Measurements from ENCODE around the gene ADH5. TPM values are rescaled to one million over a fixed set of nuclear protein-coding genes. Genes with fewer than 3 reads are reported as not detected.

ADH5 gene
- total and polyA plus RNA-seq, 10 of the 15 experiments (the other 5 are each of a cell fraction or from before 2014, with no cell fraction given), result 48.5 to 159 (median 95.3) TPM

- TF ChIP-seq CEBPZ (IDR thresholded peaks at IDR 0.05; ENCODE audit: low read depth, low read length) (no peak), SPI1 (IDR thresholded peaks at IDR 0.05; ENCODE audit: borderline replicate concordance, insufficient read depth, low read depth, low read length) (no peak), SUZ12 (IDR thresholded peaks at IDR 0.05; ENCODE audit: unreplicated experiment) (no peak), CHD4 (IDR thresholded peaks at IDR 0.05) (no peak), YBX1 (IDR thresholded peaks at IDR 0.05) (no peak), NR2F1 (conservative IDR thresholded peaks at IDR 0.05) (no peak), KAT2A (conservative IDR thresholded peaks at IDR 0.05; ENCODE audit: control insufficient read depth, low read depth, low read length) (no peak)
These were observed 12.2 kb downstream of the ADH5 start (continued) for GRCh38 chr4:99076292-99076976.

- Histone ChIP-seq H2AFZ (ENCODE audit: control insufficient read depth, low read depth, low read length) (no peak overlapping the region), H3K36me3 (ENCODE audit: control insufficient read depth in 2 of 2, insufficient read depth in 2 of 2, low read length in 1 of 2) (peaks cover 0 to 26% of the 10 kb centered on the region in 2 experiments; a peak in 2 of 4 replicates), H3K27ac (ENCODE audit: control insufficient read depth, insufficient read depth) (no peak overlapping the region), H3K9me3 (replicated peaks; ENCODE audit: control insufficient read depth, insufficient read depth, low read length) (no peaks in the 10 kb centered on the region), H3K4me1 (ENCODE audit: control insufficient read depth, insufficient read depth, low read length) (no peaks in the 10 kb centered on the region), H3K79me2 (ENCODE audit: control insufficient read depth, insufficient read depth, low read length) (no peaks in the 10 kb centered on the region), H4K20me1 (ENCODE audit: control insufficient read depth, insufficient read depth) (no peaks in the 10 kb centered on the region), H3K4me2 (ENCODE audit: control insufficient read depth, insufficient read depth) (no peak overlapping the region), H3K4me3 (no peak overlapping the region), H3K9ac (ENCODE audit: control insufficient read depth, insufficient read depth, low read length) (no peak overlapping the region), H3K27me3 (replicated peaks in 1 of 2; ENCODE audit: control insufficient read depth in 2 of 2, insufficient read depth in 2 of 2, low read length in 1 of 2) (no peaks in the 10 kb centered on the region)
- in situ Hi-C loops (cut with MboI) (loop anchor here (25.0 kb wide), 1 partner anchor 862 kb away; the partner anchor contains the start of gene DNAJB14), intact Hi-C loops (cut with micrococcal nuclease; ENCODE audit: unreplicated experiment) (no loop called here)
- ChIA-PET POLR2A (interaction anchor here (0.5 to 1.1 kb wide), 3 partner anchors 13 to 885 kb away, joined by 3 to 4 read pairs (median 4); partner anchors contain the start of gene ADH5), SMC1A (ENCODE audit: uncharacterized antibody, unreplicated experiment) (interaction anchor here (0.7 kb wide), 1 partner anchor 196 kb away, joined by 3 read pairs; no protein-coding TSS in a partner anchor), RAD21 (ENCODE audit: unreplicated experiment) (no interaction called here), CTCF (interaction anchor here (0.6 kb wide), 1 partner anchor 849 kb away, joined by 4 read pairs; no protein-coding TSS in a partner anchor)
- DNase-seq (ENCODE audit: low read depth, low spot score) (no peak), ATAC-seq (no peak), FAIRE-seq (no peak)
- 95% methylated on average over 7 of the region's 7 CpGs for WGBS (ENCODE audit: insufficient coverage, insufficient replicate concordance, low lambda C conversion rate, missing lambda C conversion rate)
- no TSS peak for BruUV-seq (replicated peaks)
- TF ChIP-seq POLR2A (IDR thresholded peaks at IDR 0.05; ENCODE audit: low read depth, low read length) (no peak), CBFB (IDR thresholded peaks at IDR 0.05; ENCODE audit: low read depth) (no peak), ASH2L (IDR thresholded peaks at IDR 0.05; ENCODE audit: borderline replicate concordance, low read depth) (no peak), CEBPZ (IDR thresholded peaks at IDR 0.05; ENCODE audit: low read depth, low read length) (no peak), NFIC (IDR thresholded peaks at IDR 0.05; ENCODE audit: low read depth, low read length) (no peak), IKZF1 (conservative IDR thresholded peaks at IDR 0.05) (no peak), ATF3 (IDR thresholded peaks at IDR 0.05; ENCODE audit: borderline replicate concordance, extremely low read depth, low read depth, low read length) (no peak)
These were observed 13.8 kb downstream of the ADH5 start for GRCh38 chr4:99074816-99075215.

Data from GM12878 (cell line).